H9 (cell line): Measurements from ENCODE around the gene CTU1. TPM values are rescaled to one million over a fixed set of nuclear protein-coding genes. Genes with fewer than 3 reads are reported as not detected.

Source experiments
- DNase-seq: peaks from one replicate; pipeline ENCODE4 v3.0.0-alpha.2; 2017
- H2AFZ ChIP-seq: one replicate; pipeline ENCODE4 v1.6.1; 2013; ENCODE audit warnings: mild to moderate bottlenecking, low read length, control low read depth, moderate library complexity
- H2AK5ac ChIP-seq: 2 replicates; pipeline ENCODE4 v1.6.1; 2013; ENCODE audit warnings: low read length, control low read depth, mixed read lengths; ENCODE audit not compliant: insufficient read length
- H2BK120ac ChIP-seq: one replicate; pipeline ENCODE4 v1.6.1; 2013; ENCODE audit warnings: low read depth, mild to moderate bottlenecking, low read length, control low read depth, inconsistent platforms; ENCODE audit not compliant: poor library complexity, severe bottlenecking
- H2BK12ac ChIP-seq: 2 replicates; pipeline ENCODE4 v1.6.1; 2013; ENCODE audit warnings: low read length, control low read depth, mixed read lengths, low read depth; ENCODE audit not compliant: insufficient read length
- H2BK15ac ChIP-seq: 2 replicates; pipeline ENCODE4 v1.6.1; 2013; ENCODE audit warnings: low read depth, low read length, control low read depth
- H2BK20ac ChIP-seq: one replicate; pipeline ENCODE4 v1.6.1; 2013; ENCODE audit warnings: low read depth, mild to moderate bottlenecking, low read length, control low read depth, inconsistent platforms; ENCODE audit not compliant: poor library complexity, severe bottlenecking
- H2BK5ac ChIP-seq: 2 replicates; pipeline ENCODE4 v1.6.1; 2013; ENCODE audit warnings: low read length, control low read depth, mixed read lengths; ENCODE audit not compliant: insufficient read length
- H3K14ac ChIP-seq: 2 replicates; pipeline ENCODE4 v1.6.1; 2013; ENCODE audit warnings: low read length, control low read depth; ENCODE audit not compliant: insufficient read depth
- H3K18ac ChIP-seq: 2 replicates; pipeline ENCODE4 v1.6.1; 2013; ENCODE audit warnings: low read depth, mild to moderate bottlenecking, mixed read lengths, low read length, control low read depth; ENCODE audit not compliant: insufficient read length
- H3K23ac ChIP-seq: 2 replicates; pipeline ENCODE4 v1.6.1; 2013; ENCODE audit warnings: low read length, control low read depth, mixed read lengths, low read depth; ENCODE audit not compliant: insufficient read length
- H3K23me2 ChIP-seq: 2 replicates; pipeline ENCODE4 v1.6.1; 2013; ENCODE audit warnings: low read depth, mild to moderate bottlenecking, mixed read lengths, low read length, control low read depth; ENCODE audit not compliant: insufficient read length, poor library complexity, severe bottlenecking
- H3K27ac ChIP-seq: 2 replicates; pipeline ENCODE4 v1.5.1; 2013; ENCODE audit warnings: low read length, control low read depth, mixed read lengths, low read depth; ENCODE audit not compliant: insufficient read length
- H3K27me3 ChIP-seq: 2 replicates; pipeline ENCODE4 v1.6.1; 2013; ENCODE audit warnings: low read length, control low read depth, inconsistent platforms; ENCODE audit not compliant: insufficient read depth
- H3K4ac ChIP-seq: 2 replicates; pipeline ENCODE4 v1.6.1; 2013; ENCODE audit warnings: low read depth, mild to moderate bottlenecking, control low read depth, inconsistent platforms, low read length, moderate library complexity
- H3K4me1 ChIP-seq: 2 replicates; pipeline ENCODE4 v1.6.1; 2013; ENCODE audit warnings: low read length, control low read depth, inconsistent platforms; ENCODE audit not compliant: insufficient read depth
- H3K4me2 ChIP-seq: 2 replicates; pipeline ENCODE4 v1.6.1; 2013; ENCODE audit warnings: low read length, control low read depth, mixed read lengths; ENCODE audit not compliant: insufficient read length, insufficient read depth
- H3K56ac ChIP-seq: 2 replicates; pipeline ENCODE4 v1.6.1; 2013; ENCODE audit warnings: low read depth, mild to moderate bottlenecking, mixed read lengths, low read length, control low read depth; ENCODE audit not compliant: insufficient read length
- H3K79me1 ChIP-seq: 2 replicates; pipeline ENCODE4 v1.6.1; 2013; ENCODE audit warnings: low read depth, mild to moderate bottlenecking, moderate library complexity, low read length, control low read depth, inconsistent platforms; ENCODE audit not compliant: insufficient read depth, poor library complexity, severe bottlenecking
- H3K79me2 ChIP-seq: 2 replicates; pipeline ENCODE4 v1.6.1; 2013; ENCODE audit warnings: low read length, control low read depth, inconsistent platforms; ENCODE audit not compliant: insufficient read depth
- H3K9ac ChIP-seq: 2 replicates; pipeline ENCODE4 v1.6.1; 2013; ENCODE audit warnings: low read length, control low read depth, mixed read lengths; ENCODE audit not compliant: insufficient read length; ENCODE audit errors: extremely low read depth
- H3K9me3 ChIP-seq: one replicate; pipeline ENCODE4 v1.6.1; 2013; ENCODE audit warnings: low read depth, low read length, inconsistent platforms; ENCODE audit not compliant: control insufficient read depth
- H3T11ph ChIP-seq: one replicate; pipeline ENCODE4 v1.6.1; 2013; ENCODE audit warnings: mild to moderate bottlenecking, low read length, control low read depth, inconsistent platforms
- H4K20me1 ChIP-seq: one replicate; pipeline ENCODE4 v1.6.1; 2013; ENCODE audit not compliant: control insufficient read depth, insufficient read length, insufficient read depth
- H4K5ac ChIP-seq: 2 replicates; pipeline ENCODE4 v1.6.1; 2013; ENCODE audit warnings: low read depth, mild to moderate bottlenecking, mixed read lengths, low read length, control low read depth; ENCODE audit not compliant: insufficient read length
- H4K8ac ChIP-seq: replicated peaks from 2 replicates; pipeline ENCODE4 v1.6.1; 2013; ENCODE audit warnings: low read length, control low read depth, mixed read lengths, low read depth; ENCODE audit not compliant: insufficient read length
- H4K91ac ChIP-seq: 2 replicates; pipeline ENCODE4 v1.6.1; 2013; ENCODE audit warnings: low read depth, mild to moderate bottlenecking, moderate library complexity, mixed read lengths, low read length, control low read depth; ENCODE audit not compliant: insufficient read length
- H3K27ac Mint-ChIP-seq, 3 experiments: 2 replicates in 2 of 3; 3 replicates in 1 of 3; pipeline ENCODE4 v1.8.0; 2020 to 2021; ENCODE audit warnings: mixed read lengths in 3 of 3, mild to moderate bottlenecking in 1 of 3, moderate library complexity in 1 of 3
- H3K27me3 Mint-ChIP-seq: 2 replicates; pipeline ENCODE4 v1.8.0; 2021; ENCODE audit warnings: low read depth, mild to moderate bottlenecking, moderate library complexity, mixed read lengths
- H3K36me3 Mint-ChIP-seq, 3 experiments: 2 replicates in 2 of 3; 3 replicates in 1 of 3; pipeline ENCODE4 v1.8.0; 2020 to 2021; ENCODE audit warnings: low read depth in 3 of 3, mixed read lengths in 3 of 3; ENCODE audit not compliant: insufficient read depth in 1 of 3
- H3K4me1 Mint-ChIP-seq, 2 experiments: 2 replicates each; pipeline ENCODE4 v1.8.0; 2020; ENCODE audit warnings: mixed read lengths in 2 of 2
- H3K4me3 Mint-ChIP-seq, 2 experiments: 2 replicates in 1 of 2; 3 replicates in 1 of 2; pipeline ENCODE4 v1.8.0; 2020 to 2021; ENCODE audit warnings: mild to moderate bottlenecking in 2 of 2, mixed read lengths in 2 of 2, moderate library complexity in 1 of 2
- H3K9me3 Mint-ChIP-seq, 2 experiments: 2 replicates in 1 of 2; 3 replicates in 1 of 2; pipeline ENCODE4 v1.8.0; 2020; ENCODE audit warnings: mild to moderate bottlenecking in 2 of 2, mixed read lengths in 2 of 2, moderate library complexity in 1 of 2
- CTCF ChIP-seq: fragments of 200-600 bp; sonication (generic); conservative IDR thresholded peaks from 3 replicates; pipeline ENCODE4 v1.8.0; 2021; ENCODE audit warnings: antibody characterized with exemption, mild to moderate bottlenecking
- WGBS: extraction: QIAGEN DNeasy Blood & Tissue Kit; methylation state at CpG from one replicate; pipeline ENCODE4 v1.1.7; 2013; ENCODE audit warnings: missing lambda C conversion rate, low lambda C conversion rate, mixed read lengths; ENCODE audit not compliant: insufficient read length; ENCODE audit errors: extremely low coverage; 5-methylcytosine and 5-hydroxymethylcytosine counted together
- total RNA-seq: library from RNA; stranded (reverse); gene quantifications from 2 replicates; pipeline ENCODE4 v1.2.1, GENCODE V29; 2021

Gene CTU1
- total RNA-seq, 1 experiment from 2014 or later: 8.8 TPM

- no peak overlapping the region; a peak in 1 of 7 replicates for H3K27ac Mint-ChIP-seq
- Histone ChIP-seq H3K9me3 (no peaks in the 10 kb centered on the region), H2BK15ac (no peak overlapping the region), H3K4me1 (peaks cover 2% of the 10 kb centered on the region; the same call in 1 of the 2 replicates), H3K23ac (no peak overlapping the region), H2BK120ac (no peak overlapping the region), H4K91ac (no peak overlapping the region), H4K8ac (no peak overlapping the region), H3K27ac (no peak overlapping the region), H3K79me1 (no peaks in the 10 kb centered on the region), H2AK5ac (no peak overlapping the region), H3K9ac (no peak overlapping the region), H3K79me2 (no peaks in the 10 kb centered on the region), H3K56ac (no peak overlapping the region), H4K5ac (no peak overlapping the region), H3K4ac (no peak overlapping the region), H2BK20ac (no peak overlapping the region), H3K14ac (no peak overlapping the region), H4K20me1 (no peaks in the 10 kb centered on the region), H3K18ac (no peak overlapping the region), H2BK5ac (no peak overlapping the region), H3K4me2 (no peak overlapping the region), H3K27me3 (no peaks in the 10 kb centered on the region; the same call in 1 of the 2 replicates), H2AFZ (no peak overlapping the region), H2BK12ac (no peak overlapping the region), H3T11ph (no peak overlapping the region), H3K23me2 (no peaks in the 10 kb centered on the region)
- H3K4me1 Mint-ChIP-seq: peaks cover 22 to 32% of the 10 kb centered on the region in 2 experiments
- no peak for DNase-seq
- no peak overlapping the region for H3K4me3 Mint-ChIP-seq
- WGBS: no CpG with 5 or more reads among the region's 4 CpGs
- peaks cover 19% of the 10 kb centered on the region for H3K27me3 Mint-ChIP-seq
- H3K36me3 Mint-ChIP-seq: no peaks in the 10 kb centered on the region
- H3K9me3 Mint-ChIP-seq: no peaks in the 10 kb centered on the region
- TF ChIP-seq CTCF: no peak
Measured at GRCh38 chr19:51083181-51083580, 25.0 kb downstream of the CTU1 start.
